B cell (primary cell): ENCODE measurements around the gene MAD1L1. TPM values are rescaled to one million over a fixed set of nuclear protein-coding genes. Genes with fewer than 3 reads are reported as not detected.

ENCODE experiments used
- ATAC-seq: fragments of 200-7000 bp; cut with Tn5 transposase; one replicate; pipeline ENCODE4 v1.10.0; 2021; ENCODE audit warnings: low read depth, mild to moderate bottlenecking, moderate number of reproducible peaks, moderate library complexity
- CTCF ChIA-PET: fragments of 350-600 bp; sonication (Branson Sonifier 250); formaldehyde crosslinking; loops from one replicate; lab custom pipeline; 2021; ENCODE audit warnings: antibody characterized with exemption, inconsistent platforms; lab: Charles Lee
- POLR2A ChIA-PET: fragments of 350-600 bp; sonication (Branson Sonifier 250); formaldehyde crosslinking; loops from one replicate; lab custom pipeline; 2021; ENCODE audit warnings: antibody characterized with exemption; lab: Charles Lee
- DNase-seq: peaks from one replicate; pipeline ENCODE4 v3.0.0; 2013
- H2AFZ ChIP-seq: 2 replicates; pipeline ENCODE4 v1.6.1; 2012; ENCODE audit warnings: mild to moderate bottlenecking, low read depth, low read length; ENCODE audit not compliant: insufficient read depth, poor library complexity, severe bottlenecking
- H3K27ac ChIP-seq, 2 donors: 1 replicate in 1 of 2; 2 replicates in 1 of 2; pipeline ENCODE4 v1.5.1; 2012 to 2013; ENCODE audit warnings: low read length in 2 of 2, mild to moderate bottlenecking in 2 of 2, moderate library complexity in 1 of 2
- H3K27me3 ChIP-seq, 4 experiments: fragments of 200-600 bp in 1 of 4; sonication (generic) in 1 of 4; replicated peaks in 1 of 4; 1 replicate in 2 of 4; 2 replicates in 2 of 4; pipeline versions ENCODE4 v1.6.1 to v1.7.0; 2013 to 2016; ENCODE audit warnings: low read length in 3 of 4, mild to moderate bottlenecking in 2 of 4, mixed read lengths in 1 of 4, moderate library complexity in 1 of 4; ENCODE audit not compliant: insufficient read depth in 4 of 4, control insufficient read depth in 3 of 4; ENCODE audit errors: control extremely low read depth in 1 of 4
- H3K36me3 ChIP-seq, 2 experiments: replicated peaks in 1 of 2; 1 replicate in 1 of 2; 2 replicates in 1 of 2; pipeline versions ENCODE4 v1.6.1 to v1.7.1; 2013; ENCODE audit warnings: low read length in 1 of 2; ENCODE audit not compliant: insufficient read depth in 2 of 2, control insufficient read depth in 1 of 2; ENCODE audit errors: control extremely low read depth in 1 of 2, extremely low read depth in 1 of 2
- H3K4me1 ChIP-seq, 2 donors: fragments of 200-600 bp in 1 of 2; sonication (generic) in 1 of 2; 1 replicate in 1 of 2; 2 replicates in 1 of 2; pipeline versions ENCODE4 v1.5.1 to v1.6.1; 2013 to 2017; ENCODE audit warnings: low read length in 2 of 2; ENCODE audit not compliant: control insufficient read depth in 2 of 2, insufficient read depth in 2 of 2
- H3K4me2 ChIP-seq: replicated peaks from 2 replicates; pipeline ENCODE3; 2012; ENCODE audit warnings: mild to moderate bottlenecking, low read depth, low read length; ENCODE audit not compliant: poor library complexity, severe bottlenecking
- H3K4me3 ChIP-seq, 5 experiments: fragments of 200-600 bp in 1 of 5; sonication (generic) in 1 of 5; 1 replicate in 3 of 5; 2 replicates in 2 of 5; pipeline versions ENCODE4 v1.5.1 to v1.7.0; 2011 to 2016; ENCODE audit warnings: low read length in 4 of 5, mild to moderate bottlenecking in 4 of 5, low read depth in 2 of 5, control low read depth in 1 of 5, moderate library complexity in 1 of 5; ENCODE audit not compliant: insufficient read depth in 1 of 5; ENCODE audit errors: control extremely low read depth in 1 of 5, extremely low read depth in 1 of 5
- H3K79me2 ChIP-seq: fragments of 200-600 bp; sonication (generic); one replicate; pipeline ENCODE4 v1.6.0; 2016; ENCODE audit warnings: low read length; ENCODE audit not compliant: control insufficient read depth, insufficient read depth
- H3K9ac ChIP-seq: fragments of 200-600 bp; sonication (generic); 2 replicates; pipeline ENCODE4 v1.6.1; 2017; ENCODE audit warnings: mild to moderate bottlenecking, low read length, moderate library complexity
- H3K9me3 ChIP-seq, 3 donors: one replicate each; pipeline versions ENCODE4 v1.6.1 to v1.7.1; 2013; ENCODE audit warnings: low read length in 2 of 3; ENCODE audit not compliant: control insufficient read depth in 2 of 3, insufficient read depth in 1 of 3; ENCODE audit errors: control extremely low read depth in 1 of 3
- H4K20me1 ChIP-seq: 2 replicates; pipeline ENCODE4 v1.6.0; 2012; ENCODE audit warnings: mild to moderate bottlenecking, low read length; ENCODE audit not compliant: insufficient read depth, control insufficient read depth, poor library complexity, severe bottlenecking
- H3K27ac Mint-ChIP-seq: one replicate; pipeline ENCODE4 v1.8.0; 2021; ENCODE audit warnings: mixed read lengths
- H3K27me3 Mint-ChIP-seq: one replicate; pipeline ENCODE4 v1.8.0; 2021; ENCODE audit warnings: mixed read lengths
- H3K4me1 Mint-ChIP-seq: one replicate; pipeline ENCODE4 v1.8.0; 2021; ENCODE audit warnings: mixed read lengths
- H3K4me3 Mint-ChIP-seq: one replicate; pipeline ENCODE4 v1.8.0; 2021; ENCODE audit warnings: mixed read lengths
- H3K9me3 Mint-ChIP-seq: one replicate; pipeline ENCODE4 v1.8.0; 2022; ENCODE audit warnings: mixed read lengths; ENCODE audit not compliant: insufficient read depth
- EZH2 ChIP-seq: IDR thresholded peaks from 2 replicates; pipeline ENCODE4 v1.6.1; 2012; ENCODE audit warnings: borderline replicate concordance, low read depth, mild to moderate bottlenecking, moderate library complexity, low read length; ENCODE audit not compliant: insufficient read depth, poor library complexity, severe bottlenecking
- WGBS: methylation state at CpG from one replicate; pipeline ENCODE4 v1.1.5; 2013; ENCODE audit warnings: missing lambda C conversion rate; ENCODE audit not compliant: insufficient coverage; 5-methylcytosine and 5-hydroxymethylcytosine counted together
- intact Hi-C: fragments of 100-400 bp; cut with micrococcal nuclease; formaldehyde crosslinking; loops from one replicate; pipeline ENCODE4 v1.10.0; 2022
- polyA plus RNA-seq: library from polyadenylated mRNA; depleted of rRNA; stranded (reverse); fragments of >200 nt; gene quantifications from 2 replicates; pipeline ENCODE4 v1.2.3, GENCODE V29; 2012
- total RNA-seq, 2 donors: library from RNA; stranded (reverse); fragments of 120-200 nt in 1 of 2; gene quantifications; 1 replicate in 1 of 2; 2 replicates in 1 of 2; pipeline versions ENCODE4 v1.2.3 to v1.2.4, GENCODE V29; 2013 to 2022
- TF ChIP-seq, protein P1 (sequence below): fragments of 200-600 bp; IDR thresholded peaks from one replicate; pipeline ENCODE4 v1.8.0; 2022; ENCODE audit warnings: antibody characterized with exemption, mild to moderate bottlenecking

Gene MAD1L1
- total and polyA plus RNA-seq, 2 donors (not counting 1 experiment from before 2014, with no cell fraction given): 86.7 to 110 TPM

DNA sequence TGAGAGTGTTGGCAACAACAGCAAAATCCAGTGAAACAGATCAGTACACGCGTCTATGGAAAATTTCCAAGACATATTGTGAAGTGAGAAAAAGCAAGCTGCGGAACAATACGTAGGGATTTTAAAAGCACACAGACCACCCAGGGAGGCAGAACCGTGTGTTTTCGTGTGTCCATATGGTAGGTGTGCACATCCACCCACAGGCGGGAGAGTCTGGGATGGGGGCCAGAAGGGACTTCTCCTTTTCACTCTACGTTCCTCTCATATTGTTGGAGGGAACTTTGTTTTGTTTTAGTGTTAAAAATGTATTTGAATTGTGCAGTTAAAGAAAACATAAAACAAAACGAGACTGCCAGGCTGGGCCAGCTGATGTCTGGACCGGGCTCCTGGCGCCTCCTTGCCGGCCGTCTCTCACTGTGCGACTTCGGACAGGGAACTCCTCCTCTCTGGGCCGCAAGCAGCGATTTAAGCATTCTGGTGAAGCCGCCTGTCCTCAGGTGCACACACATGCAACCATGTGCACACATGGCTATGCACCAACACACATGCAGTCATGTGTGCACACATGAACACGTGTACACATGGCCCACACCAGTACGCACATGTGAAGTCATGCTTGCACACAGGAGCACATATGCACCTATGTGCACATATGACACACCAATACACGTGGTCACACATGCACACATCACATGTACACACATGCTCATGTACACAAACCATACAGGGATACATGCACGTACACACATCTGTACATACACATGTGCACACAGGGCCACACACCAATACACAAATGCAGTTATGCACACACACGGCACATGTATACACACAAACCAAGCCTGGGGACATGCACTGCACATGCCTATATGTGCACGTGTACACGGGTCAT lies 421.5 kb downstream of the MAD1L1 start:
- CTCF ChIA-PET: no interaction called here
- POLR2A ChIA-PET: no interaction called here
- no peaks in the 10 kb centered on the region for H4K20me1 ChIP-seq
- Mint-ChIP-seq H3K27me3 (no peaks in the 10 kb centered on the region), H3K9me3 (no peaks in the 10 kb centered on the region), H3K4me1 (no peaks in the 10 kb centered on the region), H3K4me3 (no peak overlapping the region), H3K27ac (no peak overlapping the region)
- no peak overlapping the region for H2AFZ ChIP-seq
- H3K4me3 ChIP-seq: no peak overlapping the region
- H3K27ac ChIP-seq: no peak overlapping the region
- H3K27me3 ChIP-seq: no peaks in the 10 kb centered on the region
- WGBS: 74% methylated on average over 19 of the region's 25 CpGs
- H3K79me2 ChIP-seq: no peaks in the 10 kb centered on the region
- ATAC-seq: no peak
- no peaks in the 10 kb centered on the region for H3K4me1 ChIP-seq
- intact Hi-C loops: no loop called here
- no peak for DNase-seq
- H3K9ac ChIP-seq: no peak overlapping the region
- H3K9me3 ChIP-seq: no peaks in the 10 kb centered on the region
- peaks cover 0 to 3% of the 10 kb centered on the region in 2 experiments for H3K36me3 ChIP-seq
- TF ChIP-seq EZH2: no peak
- TF ChIP-seq, protein P1, sequence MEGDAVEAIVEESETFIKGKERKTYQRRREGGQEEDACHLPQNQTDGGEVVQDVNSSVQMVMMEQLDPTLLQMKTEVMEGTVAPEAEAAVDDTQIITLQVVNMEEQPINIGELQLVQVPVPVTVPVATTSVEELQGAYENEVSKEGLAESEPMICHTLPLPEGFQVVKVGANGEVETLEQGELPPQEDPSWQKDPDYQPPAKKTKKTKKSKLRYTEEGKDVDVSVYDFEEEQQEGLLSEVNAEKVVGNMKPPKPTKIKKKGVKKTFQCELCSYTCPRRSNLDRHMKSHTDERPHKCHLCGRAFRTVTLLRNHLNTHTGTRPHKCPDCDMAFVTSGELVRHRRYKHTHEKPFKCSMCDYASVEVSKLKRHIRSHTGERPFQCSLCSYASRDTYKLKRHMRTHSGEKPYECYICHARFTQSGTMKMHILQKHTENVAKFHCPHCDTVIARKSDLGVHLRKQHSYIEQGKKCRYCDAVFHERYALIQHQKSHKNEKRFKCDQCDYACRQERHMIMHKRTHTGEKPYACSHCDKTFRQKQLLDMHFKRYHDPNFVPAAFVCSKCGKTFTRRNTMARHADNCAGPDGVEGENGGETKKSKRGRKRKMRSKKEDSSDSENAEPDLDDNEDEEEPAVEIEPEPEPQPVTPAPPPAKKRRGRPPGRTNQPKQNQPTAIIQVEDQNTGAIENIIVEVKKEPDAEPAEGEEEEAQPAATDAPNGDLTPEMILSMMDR: no peak
- no peak overlapping the region for H3K4me2 ChIP-seq

DNA sequence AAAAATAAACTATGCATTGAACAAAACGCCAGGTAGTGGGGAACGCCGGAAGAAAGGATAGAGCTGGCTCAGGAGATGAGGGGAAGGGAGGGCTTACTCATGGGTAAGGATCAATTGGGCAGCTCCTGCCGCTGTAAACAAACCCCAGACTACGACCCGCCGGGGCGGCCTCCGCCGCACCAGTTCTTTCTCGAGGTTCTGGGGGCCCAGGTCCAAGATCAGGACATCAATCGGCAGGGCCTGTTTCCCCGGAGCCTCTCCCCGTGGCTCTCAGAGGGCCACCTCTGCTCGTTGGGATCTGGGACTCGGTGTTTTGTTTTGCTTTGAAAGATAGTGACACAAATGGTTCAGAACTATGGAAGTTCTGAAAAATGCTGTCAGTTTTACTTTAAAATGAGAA lies 422.2 kb downstream of the MAD1L1 start:
- intact Hi-C loops: no loop called here
- no peaks in the 10 kb centered on the region for H3K9me3 Mint-ChIP-seq

More for the DNA sequence above, 422.2 kb downstream of the MAD1L1 start:
- Histone ChIP-seq H3K4me1 (no peaks in the 10 kb centered on the region), H4K20me1 (no peaks in the 10 kb centered on the region), H3K9me3 (no peaks in the 10 kb centered on the region), H3K4me2 (no peak overlapping the region), H2AFZ (no peak overlapping the region), H3K27ac (no peak overlapping the region), H3K9ac (no peak overlapping the region), H3K79me2 (no peaks in the 10 kb centered on the region), H3K4me3 (no peak overlapping the region), H3K36me3 (peaks cover 0 to 3% of the 10 kb centered on the region in 2 experiments), H3K27me3 (no peaks in the 10 kb centered on the region)
- Mint-ChIP-seq H3K4me3 (no peak overlapping the region), H3K27me3 (no peaks in the 10 kb centered on the region), H3K27ac (no peak overlapping the region), H3K4me1 (no peaks in the 10 kb centered on the region)
- TF ChIP-seq, protein P1: no peak
- TF ChIP-seq EZH2: no peak
- CTCF ChIA-PET: no interaction called here
- DNase-seq: no peak
- ATAC-seq: no peak
- POLR2A ChIA-PET: no interaction called here
- WGBS: 88% methylated on average over 14 of the region's 16 CpGs
